NT2/D1 (cell line): Measurements from ENCODE around the gene TLR1.

Experiments
- SUZ12 ChIP-seq: IDR thresholded peaks from 2 replicates; pipeline ENCODE4 v1.6.1; 2011; ENCODE audit not compliant: insufficient read length, insufficient read depth; ENCODE audit errors: extremely low read depth
- YY1 ChIP-seq: IDR thresholded peaks from 2 replicates; pipeline ENCODE4 v1.6.1; 2011; ENCODE audit not compliant: insufficient read length, insufficient read depth
- ZNF274 ChIP-seq: IDR thresholded peaks from 2 replicates; pipeline ENCODE4 v1.6.1; 2011; ENCODE audit warnings: mild to moderate bottlenecking, low read depth, low read length

DNA sequence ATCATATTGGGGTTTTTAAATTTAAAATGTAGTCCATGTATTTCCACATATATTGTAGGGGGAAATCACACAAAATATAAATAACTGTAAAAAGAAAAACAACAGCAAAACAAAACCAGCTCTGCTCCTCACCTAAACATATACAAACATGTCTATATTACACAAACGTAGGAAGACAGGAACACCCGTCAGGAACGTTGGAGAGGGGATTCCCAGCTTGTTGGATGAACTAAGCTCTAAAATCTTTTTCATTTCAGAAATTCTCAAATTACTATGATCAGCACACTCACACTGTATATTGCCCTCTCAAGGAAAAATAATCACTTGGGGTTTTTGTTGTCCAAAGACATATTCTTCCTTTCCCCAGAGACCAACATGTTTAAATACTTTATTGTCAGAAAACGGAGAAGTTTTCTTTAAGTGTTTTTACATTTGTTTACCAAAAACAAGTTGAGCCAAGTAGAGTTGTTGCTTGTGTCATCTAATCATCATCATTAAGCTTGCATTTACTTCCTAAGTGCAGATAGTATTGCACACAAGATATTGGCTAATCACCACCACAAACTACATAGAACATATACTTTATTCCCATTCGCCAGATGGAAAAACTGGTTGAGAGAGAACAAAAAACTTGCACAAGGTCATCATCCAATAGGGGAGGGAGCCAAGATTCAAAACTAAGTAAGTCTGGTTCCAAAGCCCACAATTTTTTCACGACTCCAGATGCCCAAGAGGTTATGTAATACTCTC is 19.4 kb downstream of the TLR1 start:
- no peak for TF ChIP-seq YY1
- TF ChIP-seq ZNF274, result no peak
- no peak for TF ChIP-seq SUZ12
